DMS53 treated with DMSO at 0.1 percent for 48 hours (cell line): ENCODE results near the gene MCUB.
"Not testable (repeated sequence)": the region's sequence is repeated elsewhere in the genome, so short reads cannot be mapped to it uniquely, and the experiment has no call there.

Source experiments
- DNase-seq: peaks from one replicate; lab custom pipeline; 2025; ENCODE audit not compliant: unreplicated experiment; lab: John Stamatoyannopoulos, UW

Gene MCUB, protein sequence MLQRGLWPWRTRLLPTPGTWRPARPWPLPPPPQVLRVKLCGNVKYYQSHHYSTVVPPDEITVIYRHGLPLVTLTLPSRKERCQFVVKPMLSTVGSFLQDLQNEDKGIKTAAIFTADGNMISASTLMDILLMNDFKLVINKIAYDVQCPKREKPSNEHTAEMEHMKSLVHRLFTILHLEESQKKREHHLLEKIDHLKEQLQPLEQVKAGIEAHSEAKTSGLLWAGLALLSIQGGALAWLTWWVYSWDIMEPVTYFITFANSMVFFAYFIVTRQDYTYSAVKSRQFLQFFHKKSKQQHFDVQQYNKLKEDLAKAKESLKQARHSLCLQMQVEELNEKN

GRCh38 chr4:109559983-109560686 is at the start of gene MCUB:
TSS of gene MCUB (plus strand) at chr4:109560246. CDS start at chr4:109560338, 92 bp downstream.
- peak; percentile 53 for DNase-seq

GRCh38 chr4:109510687-109511086 is 49.4 kb upstream of the MCUB start:
- DNase-seq, result no peak

GRCh38 chr4:109511414-109511813 is 48.6 kb upstream of the MCUB start:
- DNase-seq, result no peak

DNA sequence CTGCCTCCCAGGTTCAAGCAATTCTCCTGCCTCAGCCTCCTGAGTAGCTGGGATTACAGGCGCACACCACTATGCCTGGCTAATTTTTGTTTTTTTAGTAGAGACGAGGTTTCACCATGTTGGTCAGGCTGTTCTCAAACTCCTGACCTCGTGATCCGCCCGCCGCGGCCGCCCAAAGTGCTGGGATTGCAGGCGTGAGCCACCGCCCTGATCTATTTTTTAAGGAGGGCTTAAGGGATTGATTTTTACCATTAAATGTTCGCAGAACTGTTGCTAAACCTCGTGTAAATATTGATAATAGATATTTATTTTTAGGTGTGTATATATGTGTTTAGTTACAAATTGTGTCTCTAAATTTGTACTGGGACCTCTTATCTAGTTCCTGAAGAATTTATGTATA is 46.7 kb upstream of the MCUB start:
- not testable (repeated sequence) for DNase-seq

GRCh38 chr4:109532182-109532581 is 27.9 kb upstream of the MCUB start:
- DNase-seq, result no peak

DNA sequence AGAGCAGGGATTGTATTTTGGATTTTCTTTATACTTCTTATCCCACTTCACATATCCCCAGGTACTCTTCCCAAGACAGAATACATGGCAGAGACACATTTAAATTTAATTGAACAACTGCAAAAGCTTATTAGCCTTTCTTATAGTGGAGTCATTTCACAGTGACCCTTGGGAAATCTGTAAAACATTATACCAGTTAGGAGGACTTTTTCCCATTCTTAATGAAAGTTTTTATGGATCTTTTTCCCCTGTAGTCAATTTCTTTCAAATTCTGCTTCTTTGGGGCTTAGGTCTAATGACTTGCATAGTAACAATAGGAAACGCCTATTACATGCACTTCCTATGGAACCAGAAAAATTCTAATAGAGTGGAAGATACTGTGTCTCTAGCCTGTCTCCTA is 14.6 kb upstream of the MCUB start:
- no peak for DNase-seq

DNA sequence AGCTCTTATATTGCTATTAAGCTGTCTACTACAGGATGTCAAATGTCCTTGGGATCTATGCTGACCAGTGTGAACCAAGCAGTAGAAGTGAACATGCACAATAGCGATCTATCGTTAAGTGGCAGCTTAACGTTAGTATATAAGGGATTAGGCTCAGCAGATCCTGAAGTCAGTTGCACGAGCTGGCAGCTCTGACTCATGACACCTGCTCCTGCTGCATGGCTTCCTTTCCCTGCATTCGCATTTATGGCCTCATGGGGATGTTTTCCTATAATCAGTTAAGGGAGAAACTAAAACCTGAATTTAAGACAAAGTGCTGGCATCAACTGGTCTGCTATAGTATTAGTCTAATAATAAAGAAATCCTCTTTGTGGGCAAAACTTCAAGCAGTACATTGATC is 12.7 kb upstream of the MCUB start:
- no peak for DNase-seq

- DNase-seq, result no peak
These were observed 11.4 kb upstream of the MCUB start for GRCh38 chr4:109548655-109549054.

DNA sequence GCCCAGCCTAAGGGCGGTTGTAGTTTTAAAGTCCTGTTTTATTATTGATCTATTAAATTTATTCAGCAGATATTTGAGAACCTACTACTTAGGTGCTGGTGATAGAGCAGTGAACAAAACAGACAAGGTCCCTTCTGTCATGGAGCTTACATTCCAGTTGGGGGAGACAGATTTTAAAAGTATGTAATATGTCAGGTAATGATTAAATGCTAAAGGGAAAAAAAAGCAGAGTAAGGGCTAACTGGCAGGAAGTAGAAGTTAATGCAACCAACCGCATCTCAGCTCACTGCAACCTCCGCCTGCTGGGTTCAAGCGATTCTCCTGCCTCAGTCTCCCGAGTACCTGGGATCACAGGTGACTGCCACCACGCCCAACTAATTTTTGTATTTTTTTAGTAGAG is 7.8 kb upstream of the MCUB start:
- DNase-seq, result no peak

- DNase-seq, result no peak
These were observed 6.9 kb upstream of the MCUB start for GRCh38 chr4:109553130-109553529.

DNA sequence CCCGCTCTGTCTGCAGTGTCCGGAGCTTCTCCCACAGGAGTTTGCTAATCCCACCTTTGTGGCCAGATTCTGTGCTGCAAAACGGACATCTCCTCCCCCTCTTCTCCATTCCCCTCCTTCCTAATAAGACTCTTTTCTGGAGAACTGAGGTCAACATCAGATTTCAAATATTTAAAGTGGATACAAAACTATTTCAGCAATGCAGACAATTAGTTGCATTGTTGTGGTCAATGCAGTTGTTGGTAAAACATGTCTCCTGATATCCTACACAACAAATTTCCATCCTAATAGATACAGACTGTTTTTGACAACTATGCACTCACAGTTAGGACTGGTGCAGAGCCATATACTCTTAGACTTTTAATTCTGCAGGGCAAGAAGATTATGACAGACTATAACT is 5.1 kb upstream of the MCUB start:
- no peak for DNase-seq

- DNase-seq, result no peak
These were observed 2.6 kb upstream of the MCUB start for GRCh38 chr4:109557433-109557832.

DNA sequence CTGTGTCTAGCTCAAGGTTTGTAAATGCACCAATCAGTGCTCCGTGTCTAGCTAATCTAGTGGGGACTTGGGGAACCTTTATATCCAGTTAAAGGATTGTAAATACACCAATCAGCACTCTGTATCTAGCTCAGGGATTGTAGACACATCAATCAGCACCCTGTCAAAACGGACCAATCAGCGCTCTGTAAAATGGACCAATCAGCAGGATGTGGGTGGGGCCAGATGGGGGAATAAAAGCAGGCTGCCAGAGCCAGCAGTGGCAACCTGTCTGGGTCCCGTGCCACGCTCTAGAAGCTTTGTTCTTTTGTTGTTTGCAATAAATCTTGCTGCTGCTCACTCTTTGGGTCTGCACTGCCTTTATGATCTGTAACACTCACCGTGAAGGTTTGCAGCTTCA is 2.0 kb upstream of the MCUB start:
- DNase-seq, result not testable (repeated sequence)

DNA sequence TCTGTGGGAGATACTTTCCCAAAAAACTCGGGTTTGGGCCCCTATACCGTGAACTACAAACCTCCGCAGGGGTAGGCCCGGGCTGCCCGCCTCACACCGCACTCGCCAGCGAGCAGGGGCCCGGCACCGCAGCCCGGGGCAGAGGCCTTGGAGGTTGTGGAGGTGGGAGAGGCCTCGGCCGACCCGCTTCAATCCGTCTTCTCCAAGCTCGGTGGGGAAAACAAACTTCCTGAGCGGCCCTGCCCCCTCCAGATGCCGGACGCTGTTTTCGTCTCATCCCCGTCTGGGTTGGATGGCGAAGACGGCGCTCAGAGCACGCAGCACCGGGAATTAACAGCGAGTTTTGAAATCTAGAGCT is 442 bp upstream of the MCUB start:
- DNase-seq, result no peak

GRCh38 chr4:109560687-109561461 is 828 bp downstream of the MCUB start:
- DNase-seq, result peak; percentile 3

DNA sequence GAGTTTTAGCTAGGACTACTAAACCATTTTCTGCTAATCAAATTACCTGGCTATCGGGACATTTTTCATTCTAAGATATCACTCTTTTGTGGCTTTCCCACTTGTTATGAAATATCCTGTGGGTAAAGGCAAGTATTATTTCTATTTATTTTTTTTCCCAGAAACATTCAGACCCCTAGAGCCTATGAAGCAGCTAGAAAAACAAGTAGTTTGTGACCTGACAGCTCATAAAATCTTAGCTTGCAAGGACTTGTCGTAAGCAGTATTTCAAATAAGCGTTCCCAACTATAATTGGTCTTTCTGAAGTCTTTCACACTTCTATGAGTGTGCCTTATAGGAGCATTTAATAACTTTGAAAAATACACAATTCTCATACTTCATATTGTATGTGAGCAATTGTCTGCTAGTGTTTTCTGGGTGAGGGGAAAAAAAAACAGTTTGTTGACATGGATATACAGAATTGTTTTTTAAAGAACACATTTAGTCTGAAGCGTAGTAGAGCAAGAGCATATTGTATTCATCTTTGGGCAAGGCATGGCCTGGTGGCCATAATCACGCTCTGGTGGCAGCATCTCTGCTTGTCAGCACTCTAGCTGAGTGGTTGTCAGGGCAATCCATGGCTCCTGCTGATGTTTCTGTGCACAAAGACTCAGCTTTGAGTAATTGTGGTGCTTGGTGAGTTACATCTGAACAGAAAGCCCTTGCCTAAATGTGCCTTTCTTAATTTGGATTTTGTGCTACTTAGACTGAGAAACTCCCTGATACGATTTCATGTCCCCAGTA is 2.6 kb downstream of the MCUB start:
- no peak for DNase-seq

- DNase-seq, result no peak
These were observed 11.4 kb downstream of the MCUB start for GRCh38 chr4:109571494-109571893.

DNA sequence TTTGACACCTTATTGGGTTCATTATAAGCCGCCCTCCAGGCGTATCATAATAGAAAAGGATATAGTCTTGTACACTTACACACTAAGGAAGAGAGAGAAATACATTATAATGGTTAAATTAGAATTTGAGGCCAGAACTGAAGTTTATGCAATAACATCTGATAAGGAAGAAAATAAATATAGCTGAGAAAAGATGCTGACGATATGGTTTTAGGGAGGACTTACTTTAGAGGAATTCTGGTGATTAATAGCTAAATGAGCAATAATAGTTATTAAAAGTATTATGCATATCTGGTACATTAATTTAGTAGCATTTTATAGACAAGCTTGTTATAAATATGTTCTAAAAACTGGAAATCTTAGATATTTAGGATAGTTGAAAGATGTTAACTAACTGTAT is 12.1 kb downstream of the MCUB start:
- no peak for DNase-seq

DNA sequence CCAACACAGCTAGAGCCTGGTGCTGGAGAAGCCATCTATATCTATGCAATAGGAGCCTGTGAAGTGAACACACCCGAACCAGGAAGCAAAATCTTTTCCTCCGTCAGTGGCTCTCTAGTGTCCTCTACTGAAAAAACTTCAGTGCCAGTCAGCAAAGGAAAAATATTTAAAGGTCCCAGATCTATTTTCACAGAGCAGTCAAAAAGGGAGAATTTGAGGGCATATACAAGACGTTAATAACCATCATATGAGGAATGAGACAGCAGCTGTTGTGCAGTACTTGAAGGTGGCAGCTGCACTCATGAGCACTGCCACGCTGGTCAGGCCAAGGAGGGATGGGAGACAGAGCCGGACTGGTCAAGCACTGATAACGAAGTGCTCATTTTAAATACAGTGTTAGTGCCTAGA is 14.4 kb downstream of the MCUB start:
- DNase-seq, result peak; percentile 26

- no peak for DNase-seq
These were observed 15.1 kb downstream of the MCUB start for GRCh38 chr4:109574931-109575804.
